Brain pericyte (primary cell): ENCODE measurements around the gene PRR15.

ENCODE experiments used
- DNase-seq: peaks from one replicate; pipeline ENCODE4 v3.0.0-alpha.2; 2012; ENCODE audit warnings: low read depth, low spot score

PRR15 gene

DNA sequence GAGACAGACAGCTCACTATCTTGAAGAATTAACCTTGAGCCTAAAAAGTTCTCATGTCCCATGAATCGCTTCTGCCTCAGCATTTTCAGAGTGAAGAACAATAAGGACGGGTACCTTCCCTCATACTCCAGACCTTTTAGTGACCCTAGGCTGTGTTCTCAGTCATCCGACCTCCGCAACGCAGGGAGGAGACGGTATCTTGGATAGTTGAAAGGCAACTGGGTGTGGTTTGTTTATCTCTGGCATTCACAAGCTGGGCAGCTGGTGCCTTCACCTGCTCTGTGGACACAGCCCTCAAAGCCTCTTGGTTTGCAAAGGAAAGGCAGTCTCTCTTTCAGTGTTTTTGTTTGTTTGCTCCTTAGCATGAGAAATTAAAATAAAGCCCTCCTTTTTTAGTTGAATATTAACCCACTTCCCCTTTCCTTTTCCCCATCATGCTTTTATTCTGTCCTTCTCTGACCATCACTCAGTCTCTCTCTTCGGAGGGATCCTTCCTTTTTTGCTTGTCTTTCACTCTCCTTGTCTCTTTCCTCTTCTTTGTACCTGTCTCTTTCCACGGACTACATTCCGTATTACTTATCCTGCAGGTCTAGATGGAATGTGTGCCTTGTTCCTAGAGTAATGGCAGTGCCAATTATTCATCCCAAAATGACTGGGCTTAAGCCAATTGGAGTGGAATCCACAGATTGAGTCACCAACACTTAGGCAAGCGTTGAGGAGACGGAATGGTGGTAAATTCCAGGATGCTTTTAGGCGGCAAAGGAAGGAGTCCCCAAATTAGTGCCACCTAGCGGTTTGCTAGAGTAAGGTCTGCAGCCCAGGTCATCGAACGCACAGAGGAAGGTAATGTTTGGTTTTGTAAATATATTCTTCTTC lies 45.8 kb downstream of the PRR15 start:
- no peak for DNase-seq

DNA sequence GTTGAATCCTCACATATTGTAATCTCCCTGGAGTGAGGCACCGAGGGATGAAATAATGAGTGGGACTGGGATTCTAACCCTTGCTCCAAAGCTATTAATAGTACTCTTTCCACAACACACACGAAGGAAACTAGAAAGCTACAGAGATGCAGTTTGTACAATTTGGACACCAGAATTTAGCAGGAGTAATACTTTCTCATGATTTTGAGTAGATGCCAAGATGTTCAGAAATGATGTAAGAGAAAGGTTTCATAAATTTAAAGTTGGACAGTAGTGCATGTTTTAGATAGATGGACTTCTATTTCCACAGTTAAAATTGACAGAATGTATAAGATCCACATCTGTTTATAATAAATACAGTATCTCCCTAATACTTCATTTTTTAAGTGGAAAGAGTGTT lies 46.5 kb downstream of the PRR15 start:
- DNase-seq: no peak

DNA sequence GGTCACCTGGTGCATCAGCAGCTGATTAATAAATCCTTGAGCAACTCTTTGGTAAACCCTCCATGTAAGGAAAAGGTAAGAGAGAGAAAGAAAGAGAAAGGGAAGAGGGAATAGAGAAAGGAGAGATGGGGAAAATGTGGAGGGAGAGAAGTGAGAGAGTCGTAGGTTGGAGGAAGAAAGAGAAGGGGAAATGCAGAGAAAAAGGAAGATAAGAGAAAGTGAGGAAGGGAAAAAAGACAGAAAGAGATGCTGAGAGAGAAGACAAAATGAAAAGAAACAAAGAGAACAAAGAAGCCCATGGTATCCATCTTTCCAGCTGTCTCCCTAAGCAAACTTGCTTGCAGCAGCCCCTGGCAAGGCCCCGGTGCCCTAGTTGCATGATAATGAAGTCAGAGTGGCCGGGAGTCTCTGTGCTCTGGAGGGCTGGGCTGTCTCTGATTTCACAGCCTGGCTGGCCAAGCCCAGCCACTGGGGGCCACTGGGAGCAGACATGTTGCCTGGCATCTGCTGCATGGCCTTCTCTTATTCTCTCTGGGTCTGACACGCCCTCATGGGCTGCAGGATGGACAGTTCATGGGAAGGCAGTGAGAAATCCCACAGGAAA lies 48.4 kb downstream of the PRR15 start:
- no peak for DNase-seq

DNA sequence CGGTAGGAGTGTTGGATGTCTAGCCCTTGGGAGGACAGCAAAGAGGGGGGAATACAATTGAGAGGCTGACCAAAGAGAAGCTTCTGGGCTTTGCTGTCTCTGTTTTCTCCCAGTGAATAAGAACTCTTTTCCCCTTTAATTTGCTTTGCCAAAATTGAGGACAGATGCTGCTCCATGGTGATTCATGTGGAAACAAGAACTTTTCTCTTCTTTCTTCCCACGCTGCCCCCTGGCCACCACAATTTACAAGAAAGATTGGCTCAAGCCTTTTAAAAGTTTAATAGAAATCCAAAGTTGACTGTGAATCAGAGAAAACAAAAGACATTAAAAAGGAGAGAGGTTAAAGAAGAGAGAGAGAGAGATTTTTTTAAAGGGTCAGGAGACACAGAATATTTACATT lies 49.0 kb downstream of the PRR15 start:
- DNase-seq: no peak

DNA sequence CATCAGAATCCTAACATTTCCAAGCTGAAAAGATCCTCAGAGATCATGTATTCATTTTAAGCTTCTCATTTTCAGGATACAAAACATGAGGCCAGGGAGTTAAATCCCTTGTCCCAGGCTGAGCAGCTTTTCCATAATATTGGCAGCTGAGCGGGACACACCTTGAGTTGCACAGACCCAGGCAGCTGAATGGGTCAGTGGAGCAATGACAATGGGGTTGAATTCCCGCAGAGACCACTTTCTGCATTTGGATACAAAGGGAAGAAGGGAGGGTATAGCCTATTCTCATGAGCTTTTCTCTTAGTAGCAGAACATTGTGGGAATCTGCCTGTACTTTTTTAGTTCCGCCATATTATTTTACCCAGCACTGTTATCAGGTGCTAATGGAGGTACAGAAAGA lies 49.5 kb downstream of the PRR15 start:
- DNase-seq: no peak

DNA sequence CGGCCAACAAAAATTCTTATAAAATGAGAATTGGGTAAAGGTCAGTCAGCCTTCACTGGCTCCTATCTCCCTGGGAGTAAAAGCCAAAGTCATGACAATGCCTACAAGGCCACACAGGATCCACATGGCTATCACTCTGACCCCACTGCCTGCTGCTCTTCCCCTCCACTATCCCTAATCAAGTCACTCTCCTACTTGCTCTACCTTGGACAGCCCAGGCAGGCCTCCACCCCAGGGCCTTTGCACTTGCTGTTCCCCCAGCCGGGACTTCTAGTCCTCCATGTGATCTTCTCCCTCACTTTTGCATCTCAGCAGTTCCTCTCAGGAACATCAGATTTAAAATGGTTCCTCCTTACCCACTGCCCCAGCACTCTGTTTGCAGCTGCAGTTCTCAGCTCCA lies 50.6 kb downstream of the PRR15 start:
- no peak for DNase-seq
